ENCODE measurements around the gene OCIAD1. TPM values are rescaled to one million over a fixed set of nuclear protein-coding genes. Genes with fewer than 3 reads are reported as not detected.

The OCIAD1 gene
- total and polyA plus RNA-seq, 10 of the 15 experiments (the other 5 are each of a cell fraction or from before 2014, with no cell fraction given) = 89.1 to 196 (median 136) TPM

- Histone ChIP-seq H3K9ac (ENCODE audit: control insufficient read depth, insufficient read depth, low read length) (no peak overlapping the region), H3K9me3 (replicated peaks; ENCODE audit: control insufficient read depth, insufficient read depth, low read length) (no peaks in the 10 kb centered on the region; the same call in 2 of the 3 replicates), H3K4me1 (ENCODE audit: control insufficient read depth, insufficient read depth, low read length) (no peaks in the 10 kb centered on the region), H3K27ac (ENCODE audit: control insufficient read depth, insufficient read depth) (no peak overlapping the region), H3K4me2 (ENCODE audit: control insufficient read depth, insufficient read depth) (no peak overlapping the region), H3K27me3 (replicated peaks in 1 of 2; ENCODE audit: control insufficient read depth in 2 of 2, insufficient read depth in 2 of 2, low read length in 1 of 2) (no peaks in the 10 kb centered on the region), H3K4me3 (no peak overlapping the region), H3K36me3 (ENCODE audit: control insufficient read depth in 2 of 2, insufficient read depth in 2 of 2, low read length in 1 of 2) (peaks cover 0 to 2% of the 10 kb centered on the region in 2 experiments; a peak in 3 of 4 replicates), H3K79me2 (ENCODE audit: control insufficient read depth, insufficient read depth, low read length) (no peaks in the 10 kb centered on the region), H2AFZ (ENCODE audit: control insufficient read depth, low read depth, low read length) (no peak overlapping the region), H4K20me1 (ENCODE audit: control insufficient read depth, insufficient read depth) (no peaks in the 10 kb centered on the region)
- in situ Hi-C loops (cut with MboI) = no loop called here
- ChIA-PET POLR2A (interaction anchor here (1.3 kb wide), 1 partner anchor 110 kb away, joined by 3 read pairs; no protein-coding TSS in a partner anchor), CTCF (interaction anchor here (0.6 to 1.3 kb wide), 2 partner anchors 10 to 311 kb away, joined by 3 to 4 read pairs; no protein-coding TSS in a partner anchor), SMC1A (ENCODE audit: uncharacterized antibody, unreplicated experiment) (no interaction called here), RAD21 (ENCODE audit: unreplicated experiment) (no interaction called here)
- DNase-seq (ENCODE audit: low read depth, low spot score) (no peak), ATAC-seq (no peak), FAIRE-seq (no peak)
- no TSS peak for BruUV-seq (replicated peaks)
- TF ChIP-seq HDAC6 (IDR thresholded peaks at IDR 0.05; ENCODE audit: unreplicated experiment) (no peak), SMAD1 (IDR thresholded peaks at IDR 0.05; ENCODE audit: low read depth, partially characterized antibody) (no peak), RAD51 (IDR thresholded peaks at IDR 0.05) (no peak), NR2C2 (IDR thresholded peaks at IDR 0.05; ENCODE audit: borderline replicate concordance, control insufficient read depth, insufficient read length, low read depth) (no peak), CBFB (IDR thresholded peaks at IDR 0.05; ENCODE audit: low read depth) (no peak), SPI1 (IDR thresholded peaks at IDR 0.05; ENCODE audit: borderline replicate concordance, insufficient read depth, low read depth, low read length) (no peak), FOS (IDR thresholded peaks at IDR 0.05; ENCODE audit: borderline replicate concordance, extremely low read depth, insufficient read length) (no peak), NR2C1 (IDR thresholded peaks at IDR 0.05) (no peak), ZBED1 (IDR thresholded peaks at IDR 0.05; ENCODE audit: borderline replicate concordance) (no peak), POLR2A (IDR thresholded peaks at IDR 0.05; ENCODE audit: low read depth, low read length) (no peak), ASH2L (IDR thresholded peaks at IDR 0.05; ENCODE audit: borderline replicate concordance, low read depth) (no peak), ZSCAN29 (IDR thresholded peaks at IDR 0.05) (no peak)
- TF ChIP-seq, protein P1, sequence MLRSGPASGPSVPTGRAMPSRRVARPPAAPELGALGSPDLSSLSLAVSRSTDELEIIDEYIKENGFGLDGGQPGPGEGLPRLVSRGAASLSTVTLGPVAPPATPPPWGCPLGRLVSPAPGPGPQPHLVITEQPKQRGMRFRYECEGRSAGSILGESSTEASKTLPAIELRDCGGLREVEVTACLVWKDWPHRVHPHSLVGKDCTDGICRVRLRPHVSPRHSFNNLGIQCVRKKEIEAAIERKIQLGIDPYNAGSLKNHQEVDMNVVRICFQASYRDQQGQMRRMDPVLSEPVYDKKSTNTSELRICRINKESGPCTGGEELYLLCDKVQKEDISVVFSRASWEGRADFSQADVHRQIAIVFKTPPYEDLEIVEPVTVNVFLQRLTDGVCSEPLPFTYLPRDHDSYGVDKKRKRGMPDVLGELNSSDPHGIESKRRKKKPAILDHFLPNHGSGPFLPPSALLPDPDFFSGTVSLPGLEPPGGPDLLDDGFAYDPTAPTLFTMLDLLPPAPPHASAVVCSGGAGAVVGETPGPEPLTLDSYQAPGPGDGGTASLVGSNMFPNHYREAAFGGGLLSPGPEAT (IDR thresholded peaks at IDR 0.05; ENCODE audit: low read depth) = no peak
- TF ChIP-seq, protein P2, sequence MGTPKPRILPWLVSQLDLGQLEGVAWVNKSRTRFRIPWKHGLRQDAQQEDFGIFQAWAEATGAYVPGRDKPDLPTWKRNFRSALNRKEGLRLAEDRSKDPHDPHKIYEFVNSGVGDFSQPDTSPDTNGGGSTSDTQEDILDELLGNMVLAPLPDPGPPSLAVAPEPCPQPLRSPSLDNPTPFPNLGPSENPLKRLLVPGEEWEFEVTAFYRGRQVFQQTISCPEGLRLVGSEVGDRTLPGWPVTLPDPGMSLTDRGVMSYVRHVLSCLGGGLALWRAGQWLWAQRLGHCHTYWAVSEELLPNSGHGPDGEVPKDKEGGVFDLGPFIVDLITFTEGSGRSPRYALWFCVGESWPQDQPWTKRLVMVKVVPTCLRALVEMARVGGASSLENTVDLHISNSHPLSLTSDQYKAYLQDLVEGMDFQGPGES (IDR thresholded peaks at IDR 0.05) = no peak
- intact Hi-C loops (cut with micrococcal nuclease; ENCODE audit: unreplicated experiment) = no loop called here
Measured at GRCh38 chr4:48891028-48891619, 60.2 kb downstream of the OCIAD1 start.

All from GM12878 (cell line).